H1 (cell line): ENCODE results near the gene H6PD. TPM values are rescaled to one million over a fixed set of nuclear protein-coding genes. Genes with fewer than 3 reads are reported as not detected.

Experiments
- CHD1 ChIP-seq: IDR thresholded peaks from 2 replicates; pipeline ENCODE4 v1.6.1; 2012; ENCODE audit warnings: low read depth, low read length, improper control_type of control experiment
- GABPA ChIP-seq: IDR thresholded peaks from 2 replicates; pipeline ENCODE4 v1.6.1; 2011; ENCODE audit warnings: mild to moderate bottlenecking, low read length, moderate library complexity, borderline replicate concordance; ENCODE audit not compliant: insufficient read depth
- RAD21 ChIP-seq, 2 experiments: IDR thresholded peaks in 1 of 2; conservative IDR thresholded peaks in 1 of 2; 2 replicates each; pipeline ENCODE4 v1.6.1; 2011; ENCODE audit warnings: low read depth in 2 of 2, low read length in 2 of 2, improper control_type of control experiment in 1 of 2, inconsistent platforms in 1 of 2, mild to moderate bottlenecking in 1 of 2, moderate library complexity in 1 of 2
- RNF2 ChIP-seq: fragments of 200-900, 300-1000 bp; sonication (generic); IDR thresholded peaks from 2 replicates; pipeline ENCODE4 v1.7.1; 2016; ENCODE audit warnings: borderline replicate concordance, low read depth, mild to moderate bottlenecking, antibody characterized with exemption, low read length; ENCODE audit not compliant: poor library complexity, severe bottlenecking; ENCODE audit errors: missing control alignments
- SIN3A ChIP-seq, 2 experiments: IDR thresholded peaks in 1 of 2; conservative IDR thresholded peaks in 1 of 2; 2 replicates each; pipeline ENCODE4 v1.6.1; 2011 to 2012; ENCODE audit warnings: low read length in 2 of 2, improper control_type of control experiment in 1 of 2, low read depth in 1 of 2, mild to moderate bottlenecking in 1 of 2
- SIX5 ChIP-seq: IDR thresholded peaks from 2 replicates; pipeline ENCODE4 v1.6.1; 2011; ENCODE audit warnings: mild to moderate bottlenecking, low read depth, low read length
- SP4 ChIP-seq: IDR thresholded peaks from 2 replicates; pipeline ENCODE4 v1.6.1; 2012; ENCODE audit warnings: low read length, inconsistent platforms
- polyA plus RNA-seq, 7 experiments: library from polyadenylated mRNA; depleted of rRNA in 3 of 7; stranded (reverse) in 5 of 7; unstranded in 2 of 7; fragments of >200 nt in 5 of 7; fragments of 200-250 nt in 2 of 7; gene quantifications; 1 replicate in 5 of 7; 2 replicates in 1 of 7; 4 replicates in 1 of 7; pipeline versions ENCODE4 v1.2.1 to v1.2.3, GENCODE V29; 2011 to 2013; ENCODE audit warnings: missing spikeins in 2 of 7, mixed read lengths in 2 of 7
- total RNA-seq: library from RNA; stranded (reverse); fragmentation: NEBNext Ultra II Directional; extraction: Animal tissue kit (Norgen Biotek cat#: 25700); gene quantifications from 2 replicates; pipeline ENCODE4 v1.2.1, GENCODE V29; 2021
- TF ChIP-seq, protein P1 (sequence below): fragments of 300-600 bp; sonication (generic); IDR thresholded peaks from 2 replicates; pipeline ENCODE4 v1.7.1; 2012; ENCODE audit warnings: low read length, moderate library complexity, mild to moderate bottlenecking, inconsistent platforms; ENCODE audit not compliant: insufficient replicate concordance
- TF ChIP-seq, protein P2 (sequence below): IDR thresholded peaks from 2 replicates; pipeline ENCODE4 v1.6.1; 2012; ENCODE audit warnings: low read length, inconsistent platforms

Gene H6PD
- total and polyA plus RNA-seq, 2 of the 8 experiments (the other 6 are each of a cell fraction or from before 2014, with no cell fraction given): 3.6 to 3.8 TPM

DNA sequence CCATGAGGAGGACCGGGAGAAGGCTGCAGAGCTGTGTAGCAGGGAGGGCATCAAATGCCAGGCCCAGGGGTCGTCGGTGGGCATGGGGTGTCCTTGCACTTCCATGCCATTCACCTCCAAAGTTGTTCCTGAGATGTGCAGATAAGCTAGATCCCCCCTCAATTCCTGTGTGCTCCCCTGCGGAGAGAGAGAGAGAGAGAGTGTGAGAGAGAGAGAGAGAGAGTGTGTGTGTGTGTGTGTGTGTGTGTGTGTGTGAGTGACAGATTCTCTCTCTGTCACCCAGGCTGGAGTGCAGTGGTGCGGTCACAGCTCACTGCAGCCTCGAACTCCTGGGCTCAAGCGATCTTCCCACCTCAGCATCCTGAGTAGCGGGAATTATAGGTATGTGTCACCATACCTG is 74.5 kb downstream of the H6PD start (continued):
- TF ChIP-seq, protein P1, sequence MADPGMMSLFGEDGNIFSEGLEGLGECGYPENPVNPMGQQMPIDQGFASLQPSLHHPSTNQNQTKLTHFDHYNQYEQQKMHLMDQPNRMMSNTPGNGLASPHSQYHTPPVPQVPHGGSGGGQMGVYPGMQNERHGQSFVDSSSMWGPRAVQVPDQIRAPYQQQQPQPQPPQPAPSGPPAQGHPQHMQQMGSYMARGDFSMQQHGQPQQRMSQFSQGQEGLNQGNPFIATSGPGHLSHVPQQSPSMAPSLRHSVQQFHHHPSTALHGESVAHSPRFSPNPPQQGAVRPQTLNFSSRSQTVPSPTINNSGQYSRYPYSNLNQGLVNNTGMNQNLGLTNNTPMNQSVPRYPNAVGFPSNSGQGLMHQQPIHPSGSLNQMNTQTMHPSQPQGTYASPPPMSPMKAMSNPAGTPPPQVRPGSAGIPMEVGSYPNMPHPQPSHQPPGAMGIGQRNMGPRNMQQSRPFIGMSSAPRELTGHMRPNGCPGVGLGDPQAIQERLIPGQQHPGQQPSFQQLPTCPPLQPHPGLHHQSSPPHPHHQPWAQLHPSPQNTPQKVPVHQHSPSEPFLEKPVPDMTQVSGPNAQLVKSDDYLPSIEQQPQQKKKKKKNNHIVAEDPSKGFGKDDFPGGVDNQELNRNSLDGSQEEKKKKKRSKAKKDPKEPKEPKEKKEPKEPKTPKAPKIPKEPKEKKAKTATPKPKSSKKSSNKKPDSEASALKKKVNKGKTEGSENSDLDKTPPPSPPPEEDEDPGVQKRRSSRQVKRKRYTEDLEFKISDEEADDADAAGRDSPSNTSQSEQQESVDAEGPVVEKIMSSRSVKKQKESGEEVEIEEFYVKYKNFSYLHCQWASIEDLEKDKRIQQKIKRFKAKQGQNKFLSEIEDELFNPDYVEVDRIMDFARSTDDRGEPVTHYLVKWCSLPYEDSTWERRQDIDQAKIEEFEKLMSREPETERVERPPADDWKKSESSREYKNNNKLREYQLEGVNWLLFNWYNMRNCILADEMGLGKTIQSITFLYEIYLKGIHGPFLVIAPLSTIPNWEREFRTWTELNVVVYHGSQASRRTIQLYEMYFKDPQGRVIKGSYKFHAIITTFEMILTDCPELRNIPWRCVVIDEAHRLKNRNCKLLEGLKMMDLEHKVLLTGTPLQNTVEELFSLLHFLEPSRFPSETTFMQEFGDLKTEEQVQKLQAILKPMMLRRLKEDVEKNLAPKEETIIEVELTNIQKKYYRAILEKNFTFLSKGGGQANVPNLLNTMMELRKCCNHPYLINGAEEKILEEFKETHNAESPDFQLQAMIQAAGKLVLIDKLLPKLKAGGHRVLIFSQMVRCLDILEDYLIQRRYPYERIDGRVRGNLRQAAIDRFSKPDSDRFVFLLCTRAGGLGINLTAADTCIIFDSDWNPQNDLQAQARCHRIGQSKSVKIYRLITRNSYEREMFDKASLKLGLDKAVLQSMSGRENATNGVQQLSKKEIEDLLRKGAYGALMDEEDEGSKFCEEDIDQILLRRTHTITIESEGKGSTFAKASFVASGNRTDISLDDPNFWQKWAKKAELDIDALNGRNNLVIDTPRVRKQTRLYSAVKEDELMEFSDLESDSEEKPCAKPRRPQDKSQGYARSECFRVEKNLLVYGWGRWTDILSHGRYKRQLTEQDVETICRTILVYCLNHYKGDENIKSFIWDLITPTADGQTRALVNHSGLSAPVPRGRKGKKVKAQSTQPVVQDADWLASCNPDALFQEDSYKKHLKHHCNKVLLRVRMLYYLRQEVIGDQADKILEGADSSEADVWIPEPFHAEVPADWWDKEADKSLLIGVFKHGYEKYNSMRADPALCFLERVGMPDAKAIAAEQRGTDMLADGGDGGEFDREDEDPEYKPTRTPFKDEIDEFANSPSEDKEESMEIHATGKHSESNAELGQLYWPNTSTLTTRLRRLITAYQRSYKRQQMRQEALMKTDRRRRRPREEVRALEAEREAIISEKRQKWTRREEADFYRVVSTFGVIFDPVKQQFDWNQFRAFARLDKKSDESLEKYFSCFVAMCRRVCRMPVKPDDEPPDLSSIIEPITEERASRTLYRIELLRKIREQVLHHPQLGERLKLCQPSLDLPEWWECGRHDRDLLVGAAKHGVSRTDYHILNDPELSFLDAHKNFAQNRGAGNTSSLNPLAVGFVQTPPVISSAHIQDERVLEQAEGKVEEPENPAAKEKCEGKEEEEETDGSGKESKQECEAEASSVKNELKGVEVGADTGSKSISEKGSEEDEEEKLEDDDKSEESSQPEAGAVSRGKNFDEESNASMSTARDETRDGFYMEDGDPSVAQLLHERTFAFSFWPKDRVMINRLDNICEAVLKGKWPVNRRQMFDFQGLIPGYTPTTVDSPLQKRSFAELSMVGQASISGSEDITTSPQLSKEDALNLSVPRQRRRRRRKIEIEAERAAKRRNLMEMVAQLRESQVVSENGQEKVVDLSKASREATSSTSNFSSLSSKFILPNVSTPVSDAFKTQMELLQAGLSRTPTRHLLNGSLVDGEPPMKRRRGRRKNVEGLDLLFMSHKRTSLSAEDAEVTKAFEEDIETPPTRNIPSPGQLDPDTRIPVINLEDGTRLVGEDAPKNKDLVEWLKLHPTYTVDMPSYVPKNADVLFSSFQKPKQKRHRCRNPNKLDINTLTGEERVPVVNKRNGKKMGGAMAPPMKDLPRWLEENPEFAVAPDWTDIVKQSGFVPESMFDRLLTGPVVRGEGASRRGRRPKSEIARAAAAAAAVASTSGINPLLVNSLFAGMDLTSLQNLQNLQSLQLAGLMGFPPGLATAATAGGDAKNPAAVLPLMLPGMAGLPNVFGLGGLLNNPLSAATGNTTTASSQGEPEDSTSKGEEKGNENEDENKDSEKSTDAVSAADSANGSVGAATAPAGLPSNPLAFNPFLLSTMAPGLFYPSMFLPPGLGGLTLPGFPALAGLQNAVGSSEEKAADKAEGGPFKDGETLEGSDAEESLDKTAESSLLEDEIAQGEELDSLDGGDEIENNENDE: no peak
- TF ChIP-seq GABPA (no peak), CHD1 (no peak), RNF2 (no peak), RAD21 (IDR thresholded peaks at IDR 0.05 in 1 of 2, conservative IDR thresholded peaks at IDR 0.05 in 1 of 2; ENCODE audit: low read depth in 2 of 2, low read length in 2 of 2) (no peak), SIN3A (conservative IDR thresholded peaks at IDR 0.05 in 1 of 2, IDR thresholded peaks at IDR 0.05 in 1 of 2; ENCODE audit: low read depth in 1 of 2, low read length in 2 of 2) (no peak), SIX5 (no peak), SP4 (no peak)
- TF ChIP-seq, protein P2, sequence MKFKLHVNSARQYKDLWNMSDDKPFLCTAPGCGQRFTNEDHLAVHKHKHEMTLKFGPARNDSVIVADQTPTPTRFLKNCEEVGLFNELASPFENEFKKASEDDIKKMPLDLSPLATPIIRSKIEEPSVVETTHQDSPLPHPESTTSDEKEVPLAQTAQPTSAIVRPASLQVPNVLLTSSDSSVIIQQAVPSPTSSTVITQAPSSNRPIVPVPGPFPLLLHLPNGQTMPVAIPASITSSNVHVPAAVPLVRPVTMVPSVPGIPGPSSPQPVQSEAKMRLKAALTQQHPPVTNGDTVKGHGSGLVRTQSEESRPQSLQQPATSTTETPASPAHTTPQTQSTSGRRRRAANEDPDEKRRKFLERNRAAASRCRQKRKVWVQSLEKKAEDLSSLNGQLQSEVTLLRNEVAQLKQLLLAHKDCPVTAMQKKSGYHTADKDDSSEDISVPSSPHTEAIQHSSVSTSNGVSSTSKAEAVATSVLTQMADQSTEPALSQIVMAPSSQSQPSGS: no peak
